ENCODE data around the gene EIF4E2. TPM values are rescaled to one million over a fixed set of nuclear protein-coding genes. Genes with fewer than 3 reads are reported as not detected.

EIF4E2 gene
- total RNA-seq, 4 donors from 2014 or later, result 34.7 to 81.3 (median 58.0) TPM

DNA sequence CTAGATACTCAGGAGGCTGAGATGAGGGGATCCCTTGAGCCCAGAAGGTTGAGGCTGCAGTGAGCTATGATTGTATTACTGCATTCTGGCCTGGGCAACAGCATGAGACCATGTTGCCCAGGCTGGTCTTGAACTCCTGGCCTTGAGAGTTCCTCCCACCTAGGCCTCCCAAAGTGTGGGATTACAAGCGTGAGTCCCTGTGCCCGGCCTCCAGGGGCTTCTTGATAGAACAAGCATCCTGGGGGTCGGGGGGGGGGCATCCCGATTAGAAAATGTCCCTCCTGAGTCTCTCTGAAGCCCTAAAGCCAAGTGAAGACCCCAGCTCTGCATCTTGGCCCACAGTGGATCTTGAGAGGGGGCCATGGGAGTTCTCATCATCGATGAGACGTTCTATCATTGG lies 60.6 kb downstream of the EIF4E2 start:
- 80% methylated on average over 3 of the region's 6 CpGs; no CpG with 5 or more reads in 1 of the 2 donors for WGBS, 2 donors
- H3K4me3 ChIP-seq, result no peak overlapping the region
- intact Hi-C loops (cut with DNase I), result no loop called here
- DNase-seq, result no peak
- no peak for TF ChIP-seq POLR2A (IDR thresholded peaks at IDR 0.05)
- TF ChIP-seq, protein P1, sequence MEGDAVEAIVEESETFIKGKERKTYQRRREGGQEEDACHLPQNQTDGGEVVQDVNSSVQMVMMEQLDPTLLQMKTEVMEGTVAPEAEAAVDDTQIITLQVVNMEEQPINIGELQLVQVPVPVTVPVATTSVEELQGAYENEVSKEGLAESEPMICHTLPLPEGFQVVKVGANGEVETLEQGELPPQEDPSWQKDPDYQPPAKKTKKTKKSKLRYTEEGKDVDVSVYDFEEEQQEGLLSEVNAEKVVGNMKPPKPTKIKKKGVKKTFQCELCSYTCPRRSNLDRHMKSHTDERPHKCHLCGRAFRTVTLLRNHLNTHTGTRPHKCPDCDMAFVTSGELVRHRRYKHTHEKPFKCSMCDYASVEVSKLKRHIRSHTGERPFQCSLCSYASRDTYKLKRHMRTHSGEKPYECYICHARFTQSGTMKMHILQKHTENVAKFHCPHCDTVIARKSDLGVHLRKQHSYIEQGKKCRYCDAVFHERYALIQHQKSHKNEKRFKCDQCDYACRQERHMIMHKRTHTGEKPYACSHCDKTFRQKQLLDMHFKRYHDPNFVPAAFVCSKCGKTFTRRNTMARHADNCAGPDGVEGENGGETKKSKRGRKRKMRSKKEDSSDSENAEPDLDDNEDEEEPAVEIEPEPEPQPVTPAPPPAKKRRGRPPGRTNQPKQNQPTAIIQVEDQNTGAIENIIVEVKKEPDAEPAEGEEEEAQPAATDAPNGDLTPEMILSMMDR (IDR thresholded peaks at IDR 0.05), result no peak
- peaks cover 3 to 5% (median 3%) of the 10 kb centered on the region in 3 donors for H3K4me1 ChIP-seq
- no peaks in the 10 kb centered on the region for H3K36me3 ChIP-seq
- no peaks in the 10 kb centered on the region for H3K27me3 ChIP-seq
- no peak overlapping the region for H3K27ac ChIP-seq
- H3K9me3 ChIP-seq, result no peaks in the 10 kb centered on the region

DNA sequence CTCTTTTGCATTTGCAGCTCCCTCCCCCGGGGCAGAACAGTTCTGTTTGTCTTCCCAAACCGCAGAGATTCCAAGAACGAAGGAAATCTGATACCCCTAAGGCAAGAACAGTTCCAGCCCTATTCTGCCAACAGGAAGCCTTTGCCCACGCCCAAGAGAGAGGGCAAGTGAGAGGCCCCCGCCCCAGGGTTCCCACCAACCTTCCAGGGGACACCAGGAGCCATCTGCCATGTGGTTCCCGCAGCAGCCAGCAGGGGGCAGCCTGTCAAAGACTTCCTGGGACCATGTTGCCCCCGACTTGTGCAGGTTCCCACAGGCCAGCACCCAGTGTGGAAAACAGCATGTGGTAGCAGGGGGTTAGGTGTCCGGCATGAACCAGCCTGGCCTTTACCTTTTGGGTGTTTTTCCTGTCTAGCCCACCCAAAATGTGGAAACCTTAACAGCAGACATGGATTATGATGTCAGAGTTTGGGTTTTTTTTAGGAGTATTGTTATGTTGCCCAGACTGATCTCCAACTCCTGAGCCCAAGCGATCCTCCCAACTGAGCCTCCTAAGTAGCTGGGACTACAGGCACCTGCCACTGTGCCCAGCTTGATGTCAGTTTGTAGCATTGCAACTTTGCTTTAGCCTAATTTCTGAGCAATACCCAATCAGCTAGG lies 61.2 kb downstream of the EIF4E2 start:
- 80 to 100% methylated on average over 1 to 3 of the region's 9 CpGs for WGBS, 2 donors
- TF ChIP-seq, protein P1 (IDR thresholded peaks at IDR 0.05), result peak; percentile 44 to 82 (median 62)
- no peak for TF ChIP-seq POLR2A (IDR thresholded peaks at IDR 0.05)
- Histone ChIP-seq H3K4me3 (no peak overlapping the region), H3K27me3 (no peaks in the 10 kb centered on the region), H3K4me1 (no peaks in the 10 kb centered on the region), H3K9me3 (no peaks in the 10 kb centered on the region), H3K36me3 (no peaks in the 10 kb centered on the region), H3K27ac (no peak overlapping the region)
- DNase-seq, result no peak
- intact Hi-C loops (cut with DNase I), result no loop called here

DNA sequence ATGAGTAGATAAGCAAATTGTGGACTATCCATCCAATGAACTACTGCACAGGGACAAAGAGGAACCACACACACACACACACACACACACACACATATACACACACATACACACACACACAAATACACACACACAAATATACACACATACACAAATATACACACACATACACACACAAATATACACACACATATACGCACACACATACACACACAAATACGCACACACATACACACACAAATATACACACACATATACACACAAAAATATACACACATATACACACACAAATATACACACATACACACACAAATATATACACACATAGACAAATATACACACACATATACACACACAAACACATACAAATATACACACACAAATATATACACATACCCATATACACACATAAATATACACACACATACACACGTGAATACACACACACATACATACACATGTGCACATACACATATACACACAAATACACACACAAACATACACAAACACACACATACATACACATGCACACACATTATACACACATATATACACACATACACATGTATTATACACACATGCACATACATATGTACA lies 63.1 kb downstream of the EIF4E2 start:
- no peak for DNase-seq
- H3K4me3 ChIP-seq, result no peak overlapping the region
- no peaks in the 10 kb centered on the region for H3K36me3 ChIP-seq
- no peaks in the 10 kb centered on the region for H3K27me3 ChIP-seq
- H3K27ac ChIP-seq, result no peak overlapping the region
- H3K4me1 ChIP-seq, result no peaks in the 10 kb centered on the region
- no peaks in the 10 kb centered on the region for H3K9me3 ChIP-seq
- TF ChIP-seq, protein P1 (IDR thresholded peaks at IDR 0.05), result no peak
- no peak for TF ChIP-seq POLR2A (IDR thresholded peaks at IDR 0.05)
- WGBS, 2 donors, result 58 to 64% methylated on average over 3 of the region's 3 CpGs
- intact Hi-C loops (cut with DNase I), result no loop called here

DNA sequence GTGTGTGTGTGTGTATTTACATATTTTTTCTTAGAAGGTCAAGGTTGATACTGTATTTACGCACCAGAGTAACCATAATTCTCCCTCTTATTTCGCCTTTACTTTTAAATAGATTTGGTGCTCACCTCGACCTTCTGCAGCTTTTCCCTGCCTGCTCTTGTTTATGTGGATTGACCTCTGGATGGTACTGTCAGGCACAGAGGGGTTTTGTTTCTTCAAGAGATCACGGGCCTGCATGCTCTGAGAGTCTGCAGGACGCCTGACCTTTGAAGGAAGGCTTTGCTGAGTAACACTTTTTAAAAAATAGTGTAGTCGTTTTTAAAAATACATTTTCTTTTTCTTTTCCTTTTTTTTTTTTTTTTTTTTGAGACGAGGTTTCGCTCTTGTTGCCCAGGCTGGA lies 64.8 kb downstream of the EIF4E2 start:
- TF ChIP-seq POLR2A (IDR thresholded peaks at IDR 0.05), result no peak
- TF ChIP-seq, protein P1 (IDR thresholded peaks at IDR 0.05), result no peak
- intact Hi-C loops (cut with DNase I), result no loop called here
- Histone ChIP-seq H3K4me1 (no peaks in the 10 kb centered on the region), H3K36me3 (no peaks in the 10 kb centered on the region), H3K9me3 (no peaks in the 10 kb centered on the region), H3K4me3 (no peak overlapping the region), H3K27ac (no peak overlapping the region), H3K27me3 (no peaks in the 10 kb centered on the region)
- DNase-seq, result no peak
- WGBS, 2 donors, result 67 to 81% methylated on average over 7 to 8 of the region's 8 CpGs

Other genes starting within 250 kb of the EIF4E2 start
- gene ALPP, start 171.9 kb upstream of the EIF4E2 start, total RNA-seq, result not detected
- gene ALPG, start 143.8 kb upstream of the EIF4E2 start, total RNA-seq, result not detected
- gene ALPI, start 94.5 kb upstream of the EIF4E2 start, total RNA-seq, result not detected
- gene ECEL1, start 62.9 kb upstream of the EIF4E2 start, total RNA-seq, result under 1 TPM in 1 of 4 donors, not detected in 3; 0.19 TPM
- not detected for gene PRSS56, start 30.3 kb upstream of the EIF4E2 start, total RNA-seq
- gene CHRND, start 24.5 kb upstream of the EIF4E2 start, total RNA-seq, result not detected
- gene CHRNG, start 11.0 kb upstream of the EIF4E2 start, total RNA-seq, result not detected
- 1 to 10 TPM; 1.2 to 7.1 (median 3.2) TPM for gene TIGD1, start 132 bp upstream of the EIF4E2 start, total RNA-seq
- 10 to 100 TPM in 1 of 4 donors, 1 to 10 TPM in 2, under 1 TPM in 1; 0.30 to 10.1 (median 2.3) TPM for gene EFHD1, start 82.9 kb downstream of the EIF4E2 start, total RNA-seq
- gene GIGYF2, start 146.6 kb downstream of the EIF4E2 start, total RNA-seq, result 10 to 100 TPM; 48.7 to 79.0 (median 62.0) TPM
- not detected for gene KCNJ13, start 225.9 kb downstream of the EIF4E2 start, total RNA-seq

Data from esophagus squamous epithelium (tissue), 5 donors.